GM12878 (cell line): ENCODE results near the gene PIK3C2B. TPM values are rescaled to one million over a fixed set of nuclear protein-coding genes. Genes with fewer than 3 reads are reported as not detected.

Experiments used
- ATAC-seq: fragments of 200-7000 bp; cut with Tn5 transposase; 3 replicates; pipeline ENCODE4 v1.9.1; 2020; ENCODE audit warnings: mild to moderate bottlenecking, moderate library complexity
- BruUV-seq: library from RNA; stranded (reverse); fragments of 400-500 nt; replicated peaks from 2 replicates; lab custom pipeline; 2021; lab: Mats Ljungman, UMichigan
- CTCF ChIA-PET: fragments of 300-600 bp; sonication (Branson Sonifier 250); formaldehyde crosslinking; extraction: SDS; loops from one replicate; lab custom pipeline; 2021; ENCODE audit warnings: inconsistent platforms; lab: Yijun Ruan, JAX
- POLR2A ChIA-PET: fragments of 350-600 bp; formaldehyde crosslinking; extraction: SDS; loops from one replicate; lab custom pipeline; 2021; ENCODE audit warnings: inconsistent platforms; lab: Charles Lee
- RAD21 ChIA-PET: fragments of 300-600 bp; sonication (Branson Sonifier 250); formaldehyde crosslinking; loops from one replicate; lab custom pipeline; 2023; ENCODE audit warnings: antibody characterized with exemption; ENCODE audit not compliant: unreplicated experiment; lab: Charles Lee
- SMC1A ChIA-PET: fragments of 300-600 bp; sonication (Branson Sonifier 250); formaldehyde crosslinking; loops from one replicate; lab custom pipeline; 2023; ENCODE audit not compliant: unreplicated experiment, uncharacterized antibody; lab: Charles Lee
- DNase-seq: peaks from one replicate; pipeline ENCODE4 v3.0.0-alpha.2; 2011; ENCODE audit warnings: low read depth, low spot score
- FAIRE-seq: peaks from 3 replicates; lab custom pipeline; 2011; peaks lifted over from hg19 to GRCh38; lab: Jason Lieb, UNC
- H2AFZ ChIP-seq: 2 replicates; pipeline ENCODE4 v1.6.0; 2011; ENCODE audit warnings: low read depth, low read length, control low read depth; ENCODE audit not compliant: control insufficient read depth
- H3K27ac ChIP-seq: 2 replicates; pipeline ENCODE4 v1.5.1; 2011; ENCODE audit warnings: control low read depth; ENCODE audit not compliant: control insufficient read depth, insufficient read depth
- H3K27me3 ChIP-seq, 2 experiments: replicated peaks in 1 of 2; 2 replicates each; pipeline versions ENCODE4 v1.6.0 to v1.6.1; 2011; ENCODE audit warnings: low read length in 1 of 2; ENCODE audit not compliant: control insufficient read depth in 2 of 2, insufficient read depth in 2 of 2
- H3K36me3 ChIP-seq, 2 experiments: 2 replicates each; pipeline ENCODE4 v1.5.1; 2011; ENCODE audit warnings: low read length in 1 of 2; ENCODE audit not compliant: control insufficient read depth in 2 of 2, insufficient read depth in 2 of 2
- H3K4me1 ChIP-seq: 2 replicates; pipeline ENCODE4 v1.6.1; 2011; ENCODE audit warnings: mild to moderate bottlenecking, low read length, moderate library complexity, mixed read lengths; ENCODE audit not compliant: control insufficient read depth, insufficient read depth
- H3K4me2 ChIP-seq: 2 replicates; pipeline ENCODE4 v1.6.0; 2011; ENCODE audit warnings: control low read depth; ENCODE audit not compliant: control insufficient read depth, insufficient read depth
- H3K4me3 ChIP-seq: fragments of 200-600 bp; sonication (generic); 2 replicates; pipeline ENCODE4 v1.5.1; 2016
- H3K79me2 ChIP-seq: 2 replicates; pipeline ENCODE4 v1.6.0; 2011; ENCODE audit warnings: low read length; ENCODE audit not compliant: control insufficient read depth, insufficient read depth
- H3K9ac ChIP-seq: 2 replicates; pipeline ENCODE4 v1.8.0; 2011; ENCODE audit warnings: low read length, control low read depth, mixed read lengths; ENCODE audit not compliant: control insufficient read depth, insufficient read depth
- H3K9me3 ChIP-seq: replicated peaks from 3 replicates; pipeline ENCODE4 v1.5.1; 2011; ENCODE audit warnings: mild to moderate bottlenecking, low read length; ENCODE audit not compliant: control insufficient read depth, insufficient read depth
- H4K20me1 ChIP-seq: 2 replicates; pipeline ENCODE4 v1.6.0; 2011; ENCODE audit not compliant: control insufficient read depth, insufficient read depth
- CBX3 ChIP-seq: fragments of 200-600 bp; sonication (generic); IDR thresholded peaks from 2 replicates; pipeline ENCODE4 v1.6.1; 2016; ENCODE audit warnings: low read depth, borderline replicate concordance
- ETV6 ChIP-seq, 2 experiments: fragments of 450-650 bp in 1 of 2; IDR thresholded peaks in 1 of 2; conservative IDR thresholded peaks in 1 of 2; 2 replicates each; pipeline ENCODE4 v1.6.1; 2014; ENCODE audit warnings: antibody characterized with exemption in 1 of 2, borderline replicate concordance in 1 of 2, low read depth in 1 of 2, mild to moderate bottlenecking in 1 of 2, moderate library complexity in 1 of 2
- FOS ChIP-seq: IDR thresholded peaks from 3 replicates; pipeline ENCODE4 v1.6.1; 2011; ENCODE audit warnings: borderline replicate concordance; ENCODE audit not compliant: insufficient read length; ENCODE audit errors: extremely low read depth
- HDGF ChIP-seq: fragments of 450-650 bp; IDR thresholded peaks from 2 replicates; pipeline ENCODE4 v1.6.1; 2016; ENCODE audit warnings: antibody characterized with exemption
- HSF1 ChIP-seq: fragments of 150-350 bp; IDR thresholded peaks from 2 replicates; pipeline ENCODE4 v1.6.1; 2014; ENCODE audit warnings: mild to moderate bottlenecking, low read depth, low read length
- IKZF1 ChIP-seq: fragments of 450-650 bp; conservative IDR thresholded peaks from 2 replicates; pipeline ENCODE4 v1.6.1; 2017; ENCODE audit warnings: antibody characterized with exemption, mild to moderate bottlenecking
- JUND ChIP-seq: IDR thresholded peaks from 2 replicates; pipeline ENCODE4 v1.6.1; 2012; ENCODE audit warnings: low read depth, mild to moderate bottlenecking, low read length, improper control_type of control experiment, moderate library complexity
- LARP7 ChIP-seq: fragments of 450-650 bp; IDR thresholded peaks from 2 replicates; pipeline ENCODE4 v1.6.1; 2017; ENCODE audit warnings: mild to moderate bottlenecking
- MTA2 ChIP-seq: fragments of 450-650 bp; IDR thresholded peaks from 2 replicates; pipeline ENCODE4 v1.6.1; 2016; ENCODE audit warnings: low read depth, mild to moderate bottlenecking, moderate library complexity
- MXI1 ChIP-seq: fragments of 150-350 bp; IDR thresholded peaks from 2 replicates; pipeline ENCODE4 v1.6.1; 2011; ENCODE audit warnings: low read depth, mild to moderate bottlenecking, inconsistent platforms, low read length, improper control_type of control experiment
- NFYA ChIP-seq: IDR thresholded peaks from 2 replicates; pipeline ENCODE4 v1.6.1; 2011; ENCODE audit warnings: low read depth, mild to moderate bottlenecking, low read length, improper control_type of control experiment, borderline replicate concordance
- RAD21 ChIP-seq: IDR thresholded peaks from 2 replicates; pipeline ENCODE4 v1.6.1; 2011; ENCODE audit warnings: mild to moderate bottlenecking, low read depth, low read length, moderate library complexity; ENCODE audit not compliant: insufficient read depth
- SUZ12 ChIP-seq: fragments of 200-600 bp; sonication (generic); IDR thresholded peaks from one replicate; pipeline ENCODE4 v1.6.1; 2018; ENCODE audit warnings: antibody characterized with exemption, mild to moderate bottlenecking; ENCODE audit not compliant: unreplicated experiment
- ZNF274 ChIP-seq: IDR thresholded peaks from one replicate; pipeline ENCODE4 v1.8.0; 2011; ENCODE audit not compliant: insufficient read length, insufficient read depth
- WGBS: methylation state at CpG from one replicate; pipeline ENCODE4 v1.1.6; 2016; ENCODE audit warnings: low lambda C conversion rate; ENCODE audit not compliant: insufficient replicate concordance, insufficient coverage; ENCODE audit errors: missing lambda C conversion rate; 5-methylcytosine and 5-hydroxymethylcytosine counted together
- in situ Hi-C: fragments of 300-500 bp; cut with MboI; formaldehyde crosslinking; loops from 9 replicates; pipeline ENCODE4 v1.14.3; 2018; ENCODE audit warnings: mixed read lengths
- intact Hi-C: fragments of 100-400 bp; cut with micrococcal nuclease; formaldehyde crosslinking; loops from one replicate; pipeline ENCODE4 v1.14.2; 2022; ENCODE audit not compliant: unreplicated experiment
- polyA plus RNA-seq, 11 experiments: library from polyadenylated mRNA; depleted of rRNA in 4 of 11; unstranded in 6 of 11; stranded (reverse) in 5 of 11; fragments of >200 nt; fragmentation: Nextera tagmentation in 4 of 11; fragmentation: Illumina TruSeq in 1 of 11; extraction: Ambion mirVana in 4 of 11; extraction: Trizol in 1 of 11; gene quantifications; 1 replicate in 1 of 11; 2 replicates in 10 of 11; pipeline versions ENCODE4 v1.2.1 to v1.2.3, GENCODE V29; 2011 to 2016; ENCODE audit warnings: inconsistent platforms in 2 of 11, missing spikeins in 2 of 11, low read depth in 1 of 11
- total RNA-seq, 4 experiments: library from RNA; depleted of rRNA in 3 of 4; stranded (reverse); fragments of >200 nt in 3 of 4; fragmentation: Illumina TruSeq in 1 of 4; extraction: Trizol in 1 of 4; gene quantifications; 2 replicates each; pipeline versions ENCODE4 v1.2.1 to v1.2.3, GENCODE V29; 2013 to 2021

Gene PIK3C2B
- total and polyA plus RNA-seq, 10 of the 15 experiments (the other 5 are each of a cell fraction or from before 2014, with no cell fraction given), result 2.2 to 38.1 (median 11.4) TPM

DNA sequence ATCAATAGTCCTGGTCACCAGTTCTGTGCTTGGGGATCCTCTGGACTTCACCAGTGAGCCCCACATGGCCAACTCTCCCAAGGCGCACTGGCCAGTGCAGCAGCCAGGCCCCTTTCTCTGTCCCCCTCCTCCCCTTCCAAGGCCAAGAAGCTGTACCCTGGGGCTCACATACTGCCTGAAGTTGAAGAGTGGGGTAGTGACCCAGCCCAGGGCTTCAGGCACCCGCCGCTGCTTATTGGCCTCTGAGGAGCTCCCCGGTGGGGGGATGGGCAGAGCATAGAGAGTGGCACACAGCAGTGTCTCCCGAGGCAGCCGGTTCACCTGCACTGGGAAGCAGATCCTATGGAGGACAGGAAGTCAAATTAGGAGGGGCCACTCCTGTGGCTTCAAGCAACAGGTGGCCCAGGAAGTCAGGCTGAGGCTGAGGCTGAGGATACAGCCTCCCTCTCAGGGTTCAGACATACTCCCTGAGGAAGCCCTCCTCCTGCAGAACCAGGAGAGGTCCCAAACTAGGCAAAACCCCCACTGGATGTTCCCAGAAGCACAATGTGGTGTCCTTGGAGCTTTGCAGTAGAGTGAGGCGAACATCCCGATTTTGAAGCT is 44.8 kb downstream of the PIK3C2B start:
- ATAC-seq (no peak), FAIRE-seq (no peak), DNase-seq (no peak)
- H3K27me3 ChIP-seq, result no peaks in the 10 kb centered on the region
- WGBS, result 79% methylated on average over 8 of the region's 8 CpGs
- H3K79me2 ChIP-seq, result no peaks in the 10 kb centered on the region
- H4K20me1 ChIP-seq, result no peaks in the 10 kb centered on the region
- peaks cover 21% of the 10 kb centered on the region for H3K4me1 ChIP-seq
- H3K9me3 ChIP-seq, result no peaks in the 10 kb centered on the region
- ChIA-PET RAD21 (interaction anchor here (1.2 to 13.8 kb wide), 6 partner anchors 17 to 358 kb away, joined by 3 to 441 read pairs (median 10); partner anchors contain the start of gene PIK3C2B), SMC1A (interaction anchor here (1.5 to 33.8 kb wide), 6 partner anchors 16 to 357 kb away, joined by 3 to 939 read pairs (median 18); partner anchors contain the start of gene PIK3C2B), POLR2A (interaction anchor here (0.6 to 4.9 kb wide), 6 partner anchors 17 to 81 kb away, joined by 3 to 54 read pairs (median 4); partner anchors contain the start of gene PIK3C2B), CTCF (interaction anchor here (1.3 to 51.8 kb wide), 6 partner anchors 12 to 357 kb away, joined by 4 to 2021 read pairs (median 22); partner anchors contain the start of gene PIK3C2B)
- no peak overlapping the region for H3K27ac ChIP-seq
- in situ Hi-C loops, result loop anchor here (5.0 kb wide), 1 partner anchor 53 kb away; no protein-coding TSS in a partner anchor
- no peak overlapping the region for H3K9ac ChIP-seq
- H3K36me3 ChIP-seq, result peaks cover 4 to 18% of the 10 kb centered on the region in 2 experiments; a peak in 3 of 4 replicates
- BruUV-seq, result no TSS peak
- H2AFZ ChIP-seq, result no peak overlapping the region
- intact Hi-C loops, result loop anchor here (10.0 kb wide), 1 partner anchor 355 kb away; no protein-coding TSS in a partner anchor
- H3K4me3 ChIP-seq, result no peak overlapping the region
- H3K4me2 ChIP-seq, result no peak overlapping the region
- TF ChIP-seq JUND (no peak), SUZ12 (no peak), MXI1 (no peak), ETV6 (conservative IDR thresholded peaks at IDR 0.05 in 1 of 2, IDR thresholded peaks at IDR 0.05 in 1 of 2; ENCODE audit: borderline replicate concordance in 1 of 2, low read depth in 1 of 2) (no peak), MTA2 (no peak), NFYA (no peak), FOS (no peak), HDGF (no peak), CBX3 (no peak), ZNF274 (no peak), LARP7 (no peak), HSF1 (no peak), IKZF1 (no peak), RAD21 (no peak)
